GM23338 (cell line): ENCODE results near the gene RPUSD3.

Source experiments
- NANOG ChIP-seq: IDR thresholded peaks from 2 replicates; pipeline ENCODE4 v1.6.1; 2016; ENCODE audit warnings: antibody characterized with exemption, borderline replicate concordance
- ZNF114 ChIP-seq: fragments of 250-450 bp; sonication (Bioruptor Pico); IDR thresholded peaks from 2 replicates; pipeline ENCODE4 v1.5.0; 2020; ENCODE audit warnings: mild to moderate bottlenecking, moderate library complexity
- ZNF331 ChIP-seq: fragments of 250-450 bp; sonication (Bioruptor Pico); IDR thresholded peaks from 2 replicates; pipeline ENCODE4 v1.5.0; 2020; ENCODE audit warnings: low read depth, mild to moderate bottlenecking, moderate library complexity
- TF ChIP-seq, protein P1 (sequence below), 2 experiments: fragments of 200-600 bp in 1 of 2; sonication (generic) in 1 of 2; conservative IDR thresholded peaks; 2 replicates each; pipeline versions ENCODE4 v1.5.1 to v1.6.1; 2016 to 2017; ENCODE audit warnings: antibody characterized with exemption in 2 of 2, low read depth in 2 of 2, mild to moderate bottlenecking in 2 of 2, moderate library complexity in 1 of 2

DNA sequence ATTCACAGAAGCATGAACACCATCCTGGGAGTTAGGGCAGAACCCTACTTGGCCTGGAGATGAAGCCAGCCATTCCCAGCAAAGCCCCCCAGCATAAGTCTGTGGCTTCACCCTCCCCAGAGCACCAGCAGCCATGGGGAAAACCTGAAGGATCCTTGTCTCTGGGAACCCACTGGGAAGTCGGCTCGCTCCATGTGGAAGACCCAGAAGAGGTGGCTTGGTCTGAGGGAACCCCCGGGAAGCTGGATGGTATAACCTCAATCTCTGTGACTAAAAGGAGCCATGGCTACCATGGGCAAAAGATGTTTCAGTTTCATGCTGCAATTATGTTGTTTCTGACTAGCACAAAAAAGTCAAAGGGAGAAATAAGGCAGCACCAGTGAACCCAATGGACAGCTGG lies 11.8 kb upstream of the RPUSD3 start:
- TF ChIP-seq, protein P1, sequence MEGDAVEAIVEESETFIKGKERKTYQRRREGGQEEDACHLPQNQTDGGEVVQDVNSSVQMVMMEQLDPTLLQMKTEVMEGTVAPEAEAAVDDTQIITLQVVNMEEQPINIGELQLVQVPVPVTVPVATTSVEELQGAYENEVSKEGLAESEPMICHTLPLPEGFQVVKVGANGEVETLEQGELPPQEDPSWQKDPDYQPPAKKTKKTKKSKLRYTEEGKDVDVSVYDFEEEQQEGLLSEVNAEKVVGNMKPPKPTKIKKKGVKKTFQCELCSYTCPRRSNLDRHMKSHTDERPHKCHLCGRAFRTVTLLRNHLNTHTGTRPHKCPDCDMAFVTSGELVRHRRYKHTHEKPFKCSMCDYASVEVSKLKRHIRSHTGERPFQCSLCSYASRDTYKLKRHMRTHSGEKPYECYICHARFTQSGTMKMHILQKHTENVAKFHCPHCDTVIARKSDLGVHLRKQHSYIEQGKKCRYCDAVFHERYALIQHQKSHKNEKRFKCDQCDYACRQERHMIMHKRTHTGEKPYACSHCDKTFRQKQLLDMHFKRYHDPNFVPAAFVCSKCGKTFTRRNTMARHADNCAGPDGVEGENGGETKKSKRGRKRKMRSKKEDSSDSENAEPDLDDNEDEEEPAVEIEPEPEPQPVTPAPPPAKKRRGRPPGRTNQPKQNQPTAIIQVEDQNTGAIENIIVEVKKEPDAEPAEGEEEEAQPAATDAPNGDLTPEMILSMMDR (conservative IDR thresholded peaks at IDR 0.05; ENCODE audit: low read depth in 2 of 2), result no peak
- TF ChIP-seq NANOG (no peak), ZNF114 (no peak), ZNF331 (CRISPR knock-in tag) (no peak)
